ENCODE results near the gene CCDC142.

- no peak for TF ChIP-seq CTCF (optimal IDR thresholded peaks at IDR 0.05 in 1 of 3, IDR thresholded peaks at IDR 0.05 in 1 of 3, conservative IDR thresholded peaks at IDR 0.05 in 1 of 3; ENCODE audit: extremely low read depth in 1 of 3, insufficient read depth in 2 of 3, low read length in 3 of 3)
- TF ChIP-seq EZH2 (IDR thresholded peaks at IDR 0.05; ENCODE audit: low read length), result no peak
Observed at GRCh38 chr2:74447230-74447999, 35.4 kb downstream of the CCDC142 start.

Measured in keratinocyte (primary cell).